Measurements from ENCODE around the gene TANGO6.

The TANGO6 gene

DNA sequence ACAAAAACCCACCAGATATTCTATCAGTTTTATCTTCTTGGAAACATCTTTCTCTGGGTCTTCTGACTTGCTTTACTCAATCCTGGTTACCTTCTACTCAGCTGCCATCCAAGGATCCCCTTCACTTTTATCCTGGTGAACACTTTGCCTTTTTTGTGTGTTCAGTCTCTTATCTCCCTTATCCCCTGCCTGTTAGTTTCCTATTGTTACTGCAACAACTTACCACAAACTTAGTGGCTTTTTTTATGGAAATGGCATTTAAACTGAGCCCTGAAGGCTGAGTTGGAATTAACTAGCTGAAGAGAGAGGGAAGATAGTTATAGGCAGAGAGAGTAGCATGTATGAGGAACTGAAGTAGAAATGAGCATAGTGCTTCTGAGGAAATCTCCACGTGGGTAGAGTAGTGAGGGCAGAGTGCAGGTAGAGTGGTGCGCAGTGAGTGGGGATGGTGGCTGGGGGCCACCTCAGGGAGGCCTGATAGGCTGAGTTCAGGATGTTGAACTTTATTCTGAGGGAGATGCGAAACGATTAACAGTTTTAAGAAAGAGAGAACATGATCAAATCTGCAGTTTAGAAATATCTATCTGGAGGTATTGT lies 26.3 kb downstream of the TANGO6 start:
- DNase-seq = no peak

DNA sequence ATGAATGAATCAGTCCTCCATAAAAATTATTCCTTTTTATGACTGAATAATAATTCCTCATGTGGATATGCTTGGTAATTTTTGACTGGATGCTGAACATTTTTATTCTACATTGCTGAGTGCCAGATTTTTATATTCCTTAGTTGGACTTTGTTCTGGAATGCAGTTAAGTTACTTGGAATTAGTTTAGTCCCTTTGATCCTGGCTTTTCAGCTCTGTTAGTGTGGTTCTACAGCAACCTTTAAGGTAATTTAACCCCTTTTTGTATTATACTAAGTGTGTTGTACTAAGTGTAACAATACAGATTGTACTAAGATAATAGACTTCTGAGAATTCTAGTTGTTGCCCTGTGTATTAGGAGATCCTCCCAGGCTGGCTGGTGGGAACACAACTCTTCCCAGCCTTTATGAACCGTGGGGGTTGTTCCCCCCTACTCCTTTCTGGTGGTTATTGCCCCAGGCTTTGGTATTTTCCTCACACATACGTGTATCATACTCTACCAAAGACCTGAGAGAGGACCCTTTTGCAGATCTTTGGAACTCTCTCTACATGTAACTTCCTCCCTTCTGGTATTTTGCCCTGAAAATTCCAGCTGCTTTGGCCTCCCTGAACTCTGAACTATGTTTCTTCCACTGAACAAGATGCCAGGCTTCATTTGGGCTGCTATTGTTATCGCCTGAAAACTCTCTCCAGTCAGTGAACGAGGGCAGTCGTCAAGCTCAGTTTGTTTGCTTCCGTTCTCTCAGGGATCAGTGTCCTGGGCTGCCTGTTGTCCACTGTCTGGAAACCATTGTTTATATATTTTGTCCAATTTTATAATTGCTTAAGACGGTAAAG lies 30.5 kb downstream of the TANGO6 start:
- DNase-seq = no peak

DNA sequence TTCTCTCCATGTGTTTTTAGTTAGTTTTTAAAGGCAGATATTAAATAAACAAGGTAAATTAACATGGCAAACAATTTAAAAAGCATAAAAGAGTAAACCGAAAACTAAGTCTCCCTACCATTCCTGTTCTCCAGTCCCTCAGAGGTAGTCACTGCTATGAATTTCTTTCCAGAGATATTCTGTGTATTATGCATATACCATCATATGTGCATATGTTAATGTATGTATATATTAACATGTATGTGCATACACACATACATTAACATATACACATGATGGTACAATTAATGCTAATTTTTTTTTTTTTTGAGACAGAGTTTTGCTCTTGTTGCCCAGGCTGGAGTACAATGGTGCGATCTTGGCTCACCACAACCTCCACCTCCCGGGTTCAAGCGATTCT lies 32.5 kb downstream of the TANGO6 start:
- no peak for DNase-seq

DNA sequence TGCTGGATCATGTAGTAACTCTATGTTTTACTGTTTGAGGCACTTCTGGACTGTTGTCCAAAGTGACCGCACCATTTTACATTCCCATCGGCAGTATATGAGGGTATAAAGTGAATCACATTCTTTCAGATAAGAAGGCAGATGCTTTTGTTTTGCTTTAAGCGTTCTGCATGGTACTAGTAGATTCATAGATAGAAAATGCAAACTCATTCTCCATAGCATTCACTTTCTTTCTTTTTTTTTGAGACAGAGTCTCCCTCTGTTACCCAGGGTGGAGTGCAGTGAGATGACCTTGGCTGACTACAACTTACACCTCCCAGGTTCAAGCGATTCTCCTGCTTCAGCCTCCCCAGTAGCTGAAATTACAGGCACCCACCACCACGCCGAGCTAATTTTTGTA lies 40.4 kb downstream of the TANGO6 start:
- DNase-seq = no peak

DNA sequence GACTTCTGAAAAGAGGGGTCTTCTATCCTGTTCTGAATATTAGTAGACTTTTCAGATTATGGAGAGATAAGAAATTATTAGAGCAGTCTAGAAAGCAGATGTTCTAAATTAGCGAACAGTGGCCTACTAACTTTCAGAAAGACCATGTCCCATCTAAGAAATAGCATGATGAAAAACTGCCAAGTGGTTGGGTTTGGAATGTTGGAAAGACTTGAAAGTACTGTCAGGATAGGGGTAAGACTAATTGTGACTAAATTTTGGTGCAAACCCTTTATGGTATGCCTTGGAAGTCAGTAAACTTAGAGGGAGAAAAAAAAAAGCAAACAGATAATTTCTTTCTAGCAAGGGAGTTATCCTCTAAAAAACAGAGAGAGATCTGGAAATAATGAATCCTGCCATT lies 41.1 kb downstream of the TANGO6 start:
- DNase-seq = no peak

DNA sequence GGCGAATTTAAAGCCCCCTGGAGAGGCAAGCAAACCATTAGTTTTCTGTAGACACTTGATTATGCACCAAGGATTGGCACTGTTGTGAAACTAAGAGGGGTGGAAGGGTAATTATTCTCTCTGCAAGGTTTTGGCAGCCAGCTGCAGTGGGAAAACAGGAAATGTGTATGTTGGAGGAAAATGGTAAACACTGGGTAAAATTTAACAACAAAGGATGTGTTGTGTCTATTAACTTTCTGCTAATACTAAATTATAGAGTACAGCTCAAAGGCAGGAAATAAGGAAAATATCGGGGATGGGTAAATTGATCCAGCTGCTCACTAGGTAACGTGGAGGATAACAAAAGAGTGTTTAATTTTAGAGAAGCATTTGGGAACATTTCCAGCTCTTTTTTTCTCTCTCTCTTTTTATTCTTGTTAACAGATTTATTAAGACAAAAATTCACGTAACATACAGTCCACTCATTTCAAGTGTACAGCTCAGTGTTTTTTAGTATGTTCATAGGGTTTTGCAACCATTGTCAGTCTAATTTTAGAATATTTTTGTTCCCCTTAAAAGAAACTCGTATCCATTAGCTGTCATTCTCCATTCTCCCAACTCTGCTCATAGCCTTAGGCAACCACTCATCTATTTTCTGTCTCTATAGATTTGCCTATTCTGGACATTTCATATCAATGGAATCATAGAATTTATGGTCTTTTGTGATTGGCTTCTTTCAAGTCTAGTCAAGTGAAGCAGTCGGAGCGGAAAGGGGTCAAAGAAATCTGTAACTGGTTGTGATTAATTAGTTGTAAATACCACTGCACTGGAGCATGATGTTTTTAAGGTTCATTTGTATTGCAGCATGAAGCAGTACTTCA lies 41.8 kb downstream of the TANGO6 start:
- no peak for DNase-seq

DNA sequence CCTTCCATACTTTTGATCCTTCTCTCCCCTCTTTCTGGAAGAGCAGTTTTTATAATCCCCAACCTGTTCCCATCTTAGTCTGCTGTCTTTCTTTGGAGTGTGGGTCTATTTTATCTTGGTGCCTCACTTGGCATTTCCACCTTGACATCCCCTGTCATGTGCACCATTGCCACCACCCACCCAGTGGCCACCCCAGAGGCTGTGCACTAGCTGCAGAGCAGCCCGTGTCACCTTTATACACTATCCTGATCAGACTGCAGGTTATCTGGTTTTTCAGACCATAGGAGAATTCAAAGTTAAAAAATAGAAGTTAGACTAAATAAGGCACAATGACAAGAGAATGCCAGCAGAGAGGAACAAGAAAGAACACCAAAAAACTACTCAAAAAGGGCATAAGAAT lies 43.8 kb downstream of the TANGO6 start:
- no peak for DNase-seq

DNA sequence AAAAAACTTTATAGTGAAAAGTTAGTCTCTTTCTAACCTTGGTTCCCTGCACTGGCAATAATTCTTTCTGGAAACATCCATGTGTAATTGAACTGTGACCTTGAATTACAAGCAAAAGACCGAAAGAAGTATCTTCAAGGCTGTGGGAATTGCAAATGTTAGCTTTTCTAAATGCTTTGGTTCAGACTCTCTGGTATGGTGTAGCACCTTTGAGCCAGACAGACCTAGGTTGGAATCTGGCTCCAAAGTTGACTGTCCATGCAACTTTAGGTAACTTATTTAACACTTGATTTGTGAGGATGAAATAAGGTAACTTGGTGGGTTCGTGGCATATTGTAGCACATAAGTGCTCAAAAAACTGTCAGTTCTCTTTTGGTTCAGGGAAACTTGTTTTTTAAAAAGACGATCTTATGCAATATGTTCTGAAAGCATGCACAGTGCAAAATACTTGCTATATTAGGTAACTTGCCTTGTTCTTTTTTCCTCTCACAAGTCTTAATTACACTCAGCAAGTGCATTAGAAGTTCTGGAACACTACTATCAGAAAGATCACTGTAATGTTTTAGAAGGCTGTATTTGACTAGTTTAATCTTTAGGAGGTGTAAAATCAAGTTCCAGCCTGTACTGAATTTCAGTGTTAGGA lies 46.3 kb downstream of the TANGO6 start:
- DNase-seq = no peak

DNA sequence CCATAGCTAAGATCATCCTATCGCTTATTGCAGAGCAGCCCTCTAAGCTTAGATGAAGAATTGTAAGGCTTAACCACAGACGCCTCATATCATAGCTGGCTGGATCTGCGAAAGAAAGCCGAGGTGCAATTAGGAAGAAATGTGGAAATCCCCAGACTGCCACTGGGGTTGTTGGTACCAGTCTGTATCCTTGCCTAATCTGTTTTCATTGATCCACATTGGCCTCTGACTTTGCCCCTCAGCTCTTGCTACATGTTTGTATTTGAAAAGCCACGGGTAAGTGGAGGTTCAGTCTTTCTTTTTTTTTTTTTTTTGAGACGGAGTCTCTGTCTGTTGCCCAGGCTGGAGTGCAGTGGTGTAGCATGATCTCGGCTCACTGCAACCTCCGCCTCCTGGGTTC lies 48.9 kb downstream of the TANGO6 start:
- no peak for DNase-seq

DNA sequence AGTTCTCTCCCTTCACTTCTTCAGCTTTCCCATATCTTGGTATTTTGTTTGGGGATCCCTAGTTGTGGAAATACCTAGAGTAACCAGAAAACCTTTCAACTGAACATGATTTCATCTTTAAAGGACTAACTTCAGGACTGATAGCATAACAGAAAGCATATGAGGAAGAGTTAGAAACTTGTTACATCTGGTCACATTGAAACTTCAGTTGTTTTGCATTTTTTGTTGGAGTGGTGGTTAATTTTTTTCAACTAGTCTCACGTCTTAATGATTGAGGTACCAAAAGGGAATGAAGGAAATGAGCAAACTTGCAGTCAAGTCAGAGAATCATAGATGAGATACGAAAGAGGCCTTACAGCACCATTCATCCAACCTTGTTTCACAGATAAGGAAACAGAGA lies 49.6 kb downstream of the TANGO6 start:
- no peak for DNase-seq

DNA sequence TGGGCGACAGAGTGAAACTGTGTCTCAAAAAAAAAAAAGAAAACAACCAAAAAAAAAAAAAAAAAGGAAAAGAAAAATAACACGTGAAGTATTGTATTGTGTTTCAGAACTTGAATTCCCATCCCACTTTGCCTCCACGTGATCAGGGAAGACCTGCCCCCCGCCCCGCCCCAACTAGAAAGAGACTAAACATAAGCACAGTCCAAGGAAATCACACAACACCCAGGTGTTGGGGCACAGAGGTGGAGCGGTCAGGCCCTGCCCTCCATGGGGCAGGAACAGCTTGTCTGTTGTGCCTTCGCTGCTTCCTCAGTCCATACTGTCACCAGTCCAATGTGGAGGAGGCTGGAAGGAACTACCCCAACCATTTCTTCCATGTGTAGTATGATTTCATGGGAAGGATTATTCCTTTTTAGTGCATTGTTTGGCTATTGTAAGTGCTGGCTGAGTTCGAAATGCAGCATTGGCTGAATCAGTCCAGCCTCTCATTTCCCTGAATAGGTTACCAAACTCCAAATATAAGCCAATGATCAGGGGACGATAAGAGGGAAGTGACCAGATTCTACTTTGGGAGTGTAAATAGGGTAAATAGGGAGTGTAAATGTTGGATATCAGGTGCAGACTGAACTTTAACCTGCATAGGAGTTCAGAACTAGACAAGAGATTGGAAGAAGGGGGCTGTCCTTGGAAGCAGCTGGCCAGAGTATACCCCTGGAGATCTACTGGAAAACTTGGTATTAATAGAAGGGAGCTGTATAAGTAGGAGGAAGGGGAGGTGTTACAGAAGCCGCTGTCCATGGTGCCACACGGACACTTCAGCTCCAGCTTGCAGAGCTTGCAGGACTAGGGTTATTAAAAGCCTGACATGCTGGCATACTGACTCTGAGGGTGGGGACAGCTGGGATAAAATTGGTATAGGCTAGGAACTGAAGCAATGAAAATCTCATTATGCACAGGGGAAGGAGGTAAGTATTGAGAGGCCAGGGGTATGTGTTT lies 50.7 kb downstream of the TANGO6 start:
- no peak for DNase-seq

DNA sequence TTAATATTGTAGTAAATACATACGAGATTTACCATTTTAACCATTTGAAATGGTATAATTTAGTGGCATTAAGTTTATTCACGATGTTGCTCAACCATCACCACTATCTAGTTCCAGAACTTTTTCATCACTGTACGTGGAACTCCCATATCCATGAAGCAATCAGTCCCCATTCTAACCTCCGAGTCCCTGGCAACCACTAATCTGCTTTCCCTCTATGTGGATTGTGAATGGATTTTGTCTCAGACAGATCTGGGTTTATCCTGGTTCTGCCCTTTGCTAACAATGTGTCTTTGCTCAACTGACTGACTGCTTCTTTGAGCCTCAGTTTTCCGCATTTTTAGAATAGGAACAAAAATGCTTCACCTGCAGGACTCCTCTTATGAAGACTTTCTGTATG lies 51.4 kb downstream of the TANGO6 start:
- DNase-seq = no peak

DNA sequence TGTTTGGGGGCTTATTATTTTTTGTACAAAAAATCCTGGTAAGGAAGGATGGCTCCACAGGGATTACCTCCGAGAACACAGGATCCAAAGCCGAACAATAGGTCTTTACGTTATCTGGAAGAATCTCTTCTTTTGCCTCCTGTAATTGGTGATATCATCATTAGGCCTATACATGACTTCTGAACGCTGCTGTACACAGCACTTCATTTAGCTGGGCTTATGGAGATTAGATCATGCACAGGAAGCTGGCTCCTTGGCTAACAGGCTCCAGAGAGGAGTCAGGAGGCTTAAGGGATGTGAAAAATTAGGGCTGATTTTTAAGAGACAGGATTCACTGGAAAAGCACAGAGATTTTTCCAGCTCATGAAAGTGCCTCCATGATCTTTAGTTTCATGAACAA lies 54.7 kb downstream of the TANGO6 start:
- DNase-seq = no peak

DNA sequence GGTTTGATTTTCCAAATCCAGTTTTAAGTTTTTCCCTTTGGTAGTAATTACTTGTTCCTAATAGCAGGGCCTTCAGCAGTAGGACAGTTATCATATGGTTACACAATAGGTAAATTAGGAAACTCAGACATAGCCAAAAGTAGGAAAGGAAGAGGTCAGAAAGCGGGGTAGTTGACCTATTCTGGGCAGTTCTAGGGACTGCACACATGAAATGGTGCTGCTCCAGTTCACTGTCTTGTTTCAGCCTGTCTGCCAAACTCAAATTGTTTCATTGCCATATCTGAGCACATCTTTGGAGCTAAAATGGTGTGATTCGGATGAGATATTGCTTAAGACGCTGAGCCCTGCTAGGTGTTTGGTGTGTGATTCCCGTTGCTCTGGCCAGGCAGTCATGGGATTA lies 56.7 kb downstream of the TANGO6 start:
- no peak for DNase-seq

DNA sequence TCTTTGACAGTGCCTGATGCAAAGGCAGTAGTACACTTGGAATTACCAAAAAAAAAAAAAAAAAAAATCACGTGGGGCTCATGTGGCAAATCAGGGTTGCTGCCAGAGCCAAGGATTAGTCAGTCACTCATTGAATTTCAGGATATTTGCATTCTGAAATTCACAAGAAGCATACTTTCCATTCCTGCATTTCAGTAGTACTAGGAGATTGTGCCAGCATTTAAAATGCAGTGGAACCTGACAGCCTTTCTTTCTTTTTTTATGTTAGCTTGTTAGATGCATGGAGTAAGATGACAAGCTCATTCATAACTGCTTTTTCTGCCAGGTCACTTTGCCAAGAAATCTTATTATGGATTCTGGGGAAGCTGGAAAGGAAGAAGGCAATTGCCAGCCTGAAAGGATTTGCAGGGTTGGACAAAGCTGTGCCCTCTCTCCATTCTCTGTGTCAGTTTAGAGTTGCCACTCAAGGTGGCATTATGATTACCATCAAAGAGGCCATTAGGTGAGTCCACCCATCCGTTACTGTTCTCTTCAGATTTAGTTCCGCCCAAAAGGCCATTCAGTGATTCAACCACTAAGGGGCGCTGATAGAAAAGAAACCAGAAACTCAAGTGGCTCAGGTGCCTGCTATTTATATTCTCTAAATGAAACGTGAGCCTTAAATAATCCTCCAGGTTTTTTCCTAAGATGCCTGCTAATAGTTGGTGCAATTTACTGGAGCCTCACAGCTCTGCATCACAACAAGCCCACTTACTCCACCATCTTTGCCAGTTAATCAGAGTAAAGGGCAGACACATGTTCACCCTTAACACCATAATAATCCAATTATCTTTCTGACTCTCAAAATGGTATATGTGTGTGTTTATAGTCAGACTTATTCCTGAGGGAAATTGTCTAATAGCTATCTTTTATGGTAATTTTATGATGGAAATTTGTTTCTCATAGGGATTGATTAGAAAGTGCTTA lies 59.0 kb downstream of the TANGO6 start:
- no peak for DNase-seq

DNA sequence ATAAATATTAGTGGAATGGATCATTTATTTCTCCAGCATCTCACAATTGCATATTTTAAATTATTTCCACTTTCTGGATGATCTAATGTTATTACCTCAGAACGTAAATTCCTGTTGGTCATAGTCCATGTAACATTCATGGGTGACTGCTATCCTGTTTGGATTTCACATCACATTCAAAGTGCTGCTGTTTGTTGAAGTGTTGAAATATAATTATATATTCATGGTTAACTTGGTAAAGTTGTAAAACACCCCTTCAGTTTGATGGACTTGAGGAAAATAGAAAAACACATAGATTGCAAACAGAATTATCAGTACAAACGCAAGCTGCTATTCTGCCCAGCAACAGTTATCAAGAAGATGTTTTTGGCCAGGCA lies 59.6 kb downstream of the TANGO6 start:
- no peak for DNase-seq

DNA sequence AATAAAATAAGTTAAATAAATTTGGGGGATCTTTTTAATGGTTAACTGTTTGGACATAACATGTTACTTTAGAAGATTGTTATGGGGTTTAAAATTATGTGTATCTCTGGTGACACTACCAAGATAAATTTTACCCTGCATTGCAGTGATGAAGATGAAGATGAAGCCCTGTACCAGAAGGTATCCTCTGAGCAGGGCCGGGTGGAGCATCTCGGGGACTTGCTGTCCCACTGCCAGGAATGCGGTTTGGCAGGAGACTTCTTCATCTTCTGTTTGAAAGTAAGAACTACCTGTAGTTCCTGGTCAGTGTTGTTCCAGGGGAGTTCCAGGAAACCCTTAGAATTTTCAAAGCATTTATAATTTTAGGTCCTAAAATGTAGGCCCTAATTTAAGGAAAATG lies 64.0 kb downstream of the TANGO6 start:
- DNase-seq = no peak

DNA sequence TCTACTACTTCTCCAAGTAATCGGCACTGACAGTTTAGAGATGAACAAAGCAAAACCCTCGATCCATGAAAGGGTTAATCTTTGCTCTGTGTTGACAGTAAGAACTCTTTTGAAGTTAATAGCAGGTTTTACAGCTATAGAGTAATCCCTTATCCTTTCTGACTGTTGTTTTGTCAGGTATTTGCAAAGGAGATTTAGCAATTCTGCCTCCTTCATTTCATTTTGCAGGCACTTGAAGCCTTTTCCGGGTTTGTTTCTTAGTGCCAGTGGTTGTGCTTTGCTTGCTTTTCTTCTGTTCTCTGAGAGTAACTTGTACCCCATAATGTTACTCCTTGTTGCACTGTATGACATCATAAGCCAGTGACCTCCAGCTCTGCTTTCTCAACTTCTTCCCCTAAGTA lies 64.5 kb downstream of the TANGO6 start:
- DNase-seq = no peak

DNA sequence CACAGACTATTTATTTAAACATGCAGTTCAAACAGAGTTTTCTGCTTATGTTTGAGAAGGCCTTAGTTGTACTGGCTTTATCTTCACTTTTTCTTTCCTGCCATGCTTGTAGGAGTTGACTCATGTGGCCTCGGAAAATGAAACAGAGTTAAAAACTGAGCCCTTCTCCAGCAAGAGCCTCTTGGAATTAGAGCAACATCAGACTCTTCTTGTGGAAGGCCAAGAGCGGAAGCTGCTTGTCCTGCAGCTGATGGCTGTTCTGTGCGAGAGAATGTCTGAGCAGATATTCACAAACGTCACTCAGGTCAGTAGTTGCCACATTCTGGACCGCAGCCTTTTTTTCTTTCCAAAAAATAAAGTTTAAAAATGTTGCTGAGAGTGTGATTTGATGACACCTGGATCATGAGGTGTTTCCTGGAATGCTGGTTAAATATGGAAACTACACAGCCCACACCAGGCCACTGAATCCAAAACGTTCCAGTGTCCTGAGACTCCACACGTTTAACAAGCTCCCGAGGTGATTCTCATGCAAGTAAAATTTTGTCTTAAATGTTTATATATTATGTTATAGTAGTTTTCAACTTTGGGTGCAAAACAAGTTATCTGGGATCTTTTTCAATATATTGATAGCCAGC lies 65.9 kb downstream of the TANGO6 start:
- no peak for DNase-seq

DNA sequence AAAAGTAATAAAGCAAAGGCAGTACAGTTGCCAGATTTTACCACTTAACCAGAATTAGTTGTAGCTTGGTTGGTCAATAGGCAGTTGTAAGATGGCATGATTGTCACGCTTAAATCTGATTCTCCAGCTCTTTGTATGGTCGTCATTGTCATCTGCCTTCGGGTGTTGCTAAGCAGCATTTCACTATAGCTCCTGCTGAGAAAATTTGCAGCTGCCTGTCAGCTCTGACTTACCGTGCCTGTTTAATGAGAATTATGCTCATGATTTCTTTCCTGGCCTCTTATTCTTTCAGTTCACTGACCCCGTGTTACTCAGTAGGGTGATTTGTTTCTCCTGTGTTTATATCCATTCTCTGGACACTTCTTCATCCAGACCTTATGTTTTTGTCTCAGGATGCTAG lies 66.7 kb downstream of the TANGO6 start:
- no peak for DNase-seq
